ENCODE results near the gene CNTN1. TPM values are rescaled to one million over a fixed set of nuclear protein-coding genes. Genes with fewer than 3 reads are reported as not detected.

Gene CNTN1
- total RNA-seq, 1 experiment from 2014 or later, result 3.0 TPM

DNA sequence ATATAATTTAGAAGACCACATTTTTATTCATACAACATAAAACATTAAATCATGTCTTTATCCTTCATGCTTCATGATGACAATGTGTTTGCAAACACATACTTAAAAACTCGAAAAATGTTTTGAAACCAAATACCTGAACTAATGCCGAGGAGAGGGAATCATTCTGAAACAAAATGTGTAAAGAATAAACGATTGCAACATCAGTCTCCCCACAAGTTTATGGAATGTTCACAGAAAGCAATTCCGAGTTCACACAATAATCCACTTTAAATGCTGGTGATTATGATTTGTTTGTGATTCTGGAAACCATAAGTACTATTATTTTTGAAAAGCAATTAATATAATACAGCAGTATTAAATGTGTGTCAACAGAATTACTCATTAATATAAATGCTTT is 411.4 kb downstream of the CNTN1 start:
- RAD21 ChIA-PET (ENCODE audit: low non-redundant PET in 1 of 2, low total read pairs in 2 of 2, uncharacterized antibody in 2 of 2, unreplicated experiment in 2 of 2), result no interaction called here
- Histone ChIP-seq H4K20me1 (ENCODE audit: insufficient read depth) (no peaks in the 10 kb centered on the region), H3K4me3 (replicated peaks in 1 of 2; ENCODE audit: low read depth in 1 of 2, low read length in 2 of 2) (no peak overlapping the region), H3K79me2 (ENCODE audit: insufficient read depth, low read length) (no peaks in the 10 kb centered on the region), H2AFZ (ENCODE audit: low read depth, low read length, poor library complexity, severe bottlenecking) (no peak overlapping the region), H3K9ac (ENCODE audit: low read length) (no peak overlapping the region), H3K9me2 (ENCODE audit: insufficient read depth) (no peaks in the 10 kb centered on the region), H3K4me2 (ENCODE audit: low read length) (no peak overlapping the region), H3K27me3 (ENCODE audit: insufficient read depth, low read length) (no peaks in the 10 kb centered on the region), H3K4me1 (ENCODE audit: control insufficient read depth in 1 of 2, insufficient read depth in 2 of 2, low read length in 2 of 2) (no peaks in the 10 kb centered on the region), H3K27ac (ENCODE audit: low read depth, low read length) (no peak overlapping the region), H3K9me3 (ENCODE audit: control insufficient read depth in 1 of 2, insufficient read depth in 1 of 2, low read depth in 1 of 2, low read length in 2 of 2) (no peaks in the 10 kb centered on the region), H3K36me3 (ENCODE audit: control insufficient read depth in 1 of 2, insufficient read depth in 2 of 2, low read length in 2 of 2) (no peaks in the 10 kb centered on the region)
- POLR2A ChIA-PET, result no interaction called here
- CTCF ChIA-PET, result no interaction called here
- ATAC-seq (no peak), DNase-seq (ENCODE audit: low read depth, low spot score) (no peak)
- TF ChIP-seq, protein P1, sequence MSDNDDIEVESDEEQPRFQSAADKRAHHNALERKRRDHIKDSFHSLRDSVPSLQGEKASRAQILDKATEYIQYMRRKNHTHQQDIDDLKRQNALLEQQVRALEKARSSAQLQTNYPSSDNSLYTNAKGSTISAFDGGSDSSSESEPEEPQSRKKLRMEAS (IDR thresholded peaks at IDR 0.05), result no peak
- TF ChIP-seq CEBPB (IDR thresholded peaks at IDR 0.05; ENCODE audit: low read depth), result no peak
- no peak for TF ChIP-seq ELF1 (IDR thresholded peaks at IDR 0.05; ENCODE audit: borderline replicate concordance, low read depth)
- TF ChIP-seq EZH2phosphoT487 (IDR thresholded peaks at IDR 0.05; ENCODE audit: borderline replicate concordance), result no peak
- no peak for TF ChIP-seq EZH2 (IDR thresholded peaks at IDR 0.05)
- no peak for TF ChIP-seq SRF (IDR thresholded peaks at IDR 0.05; ENCODE audit: low read depth)
- TF ChIP-seq JUND (IDR thresholded peaks at IDR 0.05), result no peak
- TF ChIP-seq SIN3A (IDR thresholded peaks at IDR 0.05; ENCODE audit: low read depth), result no peak
- TF ChIP-seq, protein P2, sequence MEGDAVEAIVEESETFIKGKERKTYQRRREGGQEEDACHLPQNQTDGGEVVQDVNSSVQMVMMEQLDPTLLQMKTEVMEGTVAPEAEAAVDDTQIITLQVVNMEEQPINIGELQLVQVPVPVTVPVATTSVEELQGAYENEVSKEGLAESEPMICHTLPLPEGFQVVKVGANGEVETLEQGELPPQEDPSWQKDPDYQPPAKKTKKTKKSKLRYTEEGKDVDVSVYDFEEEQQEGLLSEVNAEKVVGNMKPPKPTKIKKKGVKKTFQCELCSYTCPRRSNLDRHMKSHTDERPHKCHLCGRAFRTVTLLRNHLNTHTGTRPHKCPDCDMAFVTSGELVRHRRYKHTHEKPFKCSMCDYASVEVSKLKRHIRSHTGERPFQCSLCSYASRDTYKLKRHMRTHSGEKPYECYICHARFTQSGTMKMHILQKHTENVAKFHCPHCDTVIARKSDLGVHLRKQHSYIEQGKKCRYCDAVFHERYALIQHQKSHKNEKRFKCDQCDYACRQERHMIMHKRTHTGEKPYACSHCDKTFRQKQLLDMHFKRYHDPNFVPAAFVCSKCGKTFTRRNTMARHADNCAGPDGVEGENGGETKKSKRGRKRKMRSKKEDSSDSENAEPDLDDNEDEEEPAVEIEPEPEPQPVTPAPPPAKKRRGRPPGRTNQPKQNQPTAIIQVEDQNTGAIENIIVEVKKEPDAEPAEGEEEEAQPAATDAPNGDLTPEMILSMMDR (IDR thresholded peaks at IDR 0.05 in 2 of 3, conservative IDR thresholded peaks at IDR 0.05 in 1 of 3; ENCODE audit: borderline replicate concordance in 1 of 3, insufficient read depth in 1 of 3, low read depth in 2 of 3, low read length in 2 of 3), result no peak
- TF ChIP-seq, protein P3, sequence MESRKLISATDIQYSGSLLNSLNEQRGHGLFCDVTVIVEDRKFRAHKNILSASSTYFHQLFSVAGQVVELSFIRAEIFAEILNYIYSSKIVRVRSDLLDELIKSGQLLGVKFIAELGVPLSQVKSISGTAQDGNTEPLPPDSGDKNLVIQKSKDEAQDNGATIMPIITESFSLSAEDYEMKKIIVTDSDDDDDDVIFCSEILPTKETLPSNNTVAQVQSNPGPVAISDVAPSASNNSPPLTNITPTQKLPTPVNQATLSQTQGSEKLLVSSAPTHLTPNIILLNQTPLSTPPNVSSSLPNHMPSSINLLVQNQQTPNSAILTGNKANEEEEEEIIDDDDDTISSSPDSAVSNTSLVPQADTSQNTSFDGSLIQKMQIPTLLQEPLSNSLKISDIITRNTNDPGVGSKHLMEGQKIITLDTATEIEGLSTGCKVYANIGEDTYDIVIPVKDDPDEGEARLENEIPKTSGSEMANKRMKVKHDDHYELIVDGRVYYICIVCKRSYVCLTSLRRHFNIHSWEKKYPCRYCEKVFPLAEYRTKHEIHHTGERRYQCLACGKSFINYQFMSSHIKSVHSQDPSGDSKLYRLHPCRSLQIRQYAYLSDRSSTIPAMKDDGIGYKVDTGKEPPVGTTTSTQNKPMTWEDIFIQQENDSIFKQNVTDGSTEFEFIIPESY (IDR thresholded peaks at IDR 0.05; ENCODE audit: extremely low read depth, insufficient replicate concordance, low read length), result no peak
- TF ChIP-seq, protein P4, sequence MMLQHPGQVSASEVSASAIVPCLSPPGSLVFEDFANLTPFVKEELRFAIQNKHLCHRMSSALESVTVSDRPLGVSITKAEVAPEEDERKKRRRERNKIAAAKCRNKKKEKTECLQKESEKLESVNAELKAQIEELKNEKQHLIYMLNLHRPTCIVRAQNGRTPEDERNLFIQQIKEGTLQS (IDR thresholded peaks at IDR 0.05), result no peak
- no peak for TF ChIP-seq FOSL1 (IDR thresholded peaks at IDR 0.05; ENCODE audit: low read depth)
- TF ChIP-seq SP1 (IDR thresholded peaks at IDR 0.05; ENCODE audit: low read depth), result no peak
- intact Hi-C loops (cut with micrococcal nuclease), result no loop called here
- no TSS peak for BruUV-seq (replicated peaks)

Measured in HCT116 (cell line).